CD4-positive, alpha-beta T cell treated with Interleukin-1 beta for 1 hour (primary cell): ENCODE results near the gene PDGFRB.
"Not testable (repeated sequence)": the region's sequence is repeated elsewhere in the genome, so short reads cannot be mapped to it uniquely, and the experiment has no call there.

Experiments used
- DNase-seq, 2 donors: peaks; one replicate each; pipeline ENCODE4 v3.0.0-alpha.2; 2020 to 2022

The PDGFRB gene

DNA sequence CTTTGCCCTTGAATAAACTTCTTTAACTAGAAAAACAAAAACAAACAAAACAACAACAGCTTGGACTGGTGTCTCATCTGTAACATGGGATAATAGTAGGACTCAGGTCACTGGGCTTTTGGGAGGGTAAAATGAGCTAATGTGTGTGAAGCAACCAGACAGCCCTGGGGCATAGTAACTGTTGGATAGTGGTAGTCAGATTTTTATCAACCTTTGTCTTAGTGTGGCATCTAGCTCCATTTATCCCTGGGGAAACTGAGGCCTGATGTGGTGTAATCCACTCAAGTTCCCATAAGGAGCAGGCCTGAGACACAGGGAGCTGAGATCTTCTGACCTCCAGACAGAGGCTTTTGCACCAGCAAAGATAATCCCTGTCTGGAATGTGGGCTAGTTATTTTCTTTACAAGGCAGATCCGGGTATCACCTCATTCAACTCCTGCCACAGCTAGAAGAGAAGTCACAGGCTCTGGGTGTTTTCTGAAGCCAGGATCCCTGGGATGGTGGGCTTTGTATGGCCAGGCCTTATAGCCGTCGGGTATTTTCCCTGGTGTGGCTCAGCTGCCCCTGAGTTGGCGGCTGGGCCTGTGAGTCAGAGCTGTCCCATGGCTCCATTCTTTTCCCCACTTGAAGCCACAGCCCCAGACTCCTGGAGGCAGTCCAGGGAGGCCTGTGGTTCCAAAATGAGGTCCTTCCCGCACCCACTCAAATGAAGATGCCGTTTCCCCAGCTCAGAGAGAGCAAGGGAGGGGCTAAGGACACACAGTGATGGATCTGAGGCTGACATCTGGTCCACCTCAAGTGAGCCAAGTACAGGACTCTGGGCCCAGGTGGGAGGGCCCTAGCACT, 43.2 kb downstream of the PDGFRB start:
- DNase-seq: no peak

DNA sequence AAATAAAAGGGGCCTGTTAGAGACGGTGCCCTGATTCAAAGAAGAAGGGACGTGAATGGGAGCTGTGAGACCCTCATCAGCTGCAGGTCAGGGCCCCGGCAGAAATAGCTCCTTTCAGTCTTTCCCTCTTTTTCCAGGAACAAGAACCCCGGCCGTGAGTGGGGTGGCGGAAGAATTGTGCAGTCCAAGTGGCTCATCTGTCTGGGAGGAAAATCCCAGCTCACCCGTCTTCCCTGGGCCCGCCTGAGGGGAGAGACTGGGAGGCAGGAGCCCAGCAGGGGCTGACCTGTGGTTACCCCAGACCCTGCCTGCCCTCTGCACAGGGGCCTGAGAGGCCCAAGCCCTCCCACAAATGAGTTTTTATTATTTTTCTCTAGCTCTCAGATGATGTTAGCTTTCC, 44.5 kb downstream of the PDGFRB start:
- DNase-seq: no peak

- no peak for DNase-seq
These were observed 45.7 kb downstream of the PDGFRB start for GRCh38 chr5:150109921-150110320.

DNA sequence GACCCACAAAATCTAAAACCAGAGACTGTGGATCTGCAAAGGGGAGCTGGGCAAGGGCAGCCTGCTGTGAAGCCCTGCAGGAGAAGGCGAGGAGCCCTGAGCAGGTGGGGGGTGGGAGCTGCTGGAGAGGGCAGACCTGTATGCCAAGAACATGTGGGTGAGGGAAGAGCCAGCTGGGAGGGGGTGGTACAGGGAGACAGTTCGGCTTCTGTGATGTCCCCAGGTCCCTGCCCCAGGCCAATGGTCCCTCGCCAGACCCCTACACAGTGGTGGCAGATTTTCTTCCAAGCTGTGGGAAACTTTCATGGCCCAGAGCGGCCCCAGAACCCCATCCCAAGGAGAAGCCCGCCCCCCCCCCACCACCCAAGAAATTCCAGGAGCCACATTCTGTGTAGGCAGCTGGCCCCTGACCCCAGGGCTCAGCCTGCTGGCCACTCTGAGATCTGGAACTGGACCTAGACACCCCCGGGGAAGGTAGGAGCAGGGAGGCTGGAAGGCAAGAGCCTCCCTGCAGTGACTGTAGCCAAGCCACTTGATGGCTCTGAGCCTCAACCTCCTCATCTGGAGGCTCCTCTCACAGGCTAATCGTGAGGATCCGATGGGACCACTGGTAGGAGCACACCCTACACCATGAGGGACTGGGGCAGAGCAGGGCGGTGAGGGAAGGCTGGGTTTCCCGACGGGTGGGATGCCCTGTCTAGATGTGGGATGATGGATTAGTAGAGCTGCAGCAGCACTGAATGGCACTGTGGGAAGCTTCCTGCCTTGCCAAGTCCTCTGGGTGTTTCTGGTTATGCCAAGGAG, 46.7 kb downstream of the PDGFRB start:
- no peak for DNase-seq

- DNase-seq: no peak
These were observed 47.7 kb downstream of the PDGFRB start for GRCh38 chr5:150107909-150108447.

DNA sequence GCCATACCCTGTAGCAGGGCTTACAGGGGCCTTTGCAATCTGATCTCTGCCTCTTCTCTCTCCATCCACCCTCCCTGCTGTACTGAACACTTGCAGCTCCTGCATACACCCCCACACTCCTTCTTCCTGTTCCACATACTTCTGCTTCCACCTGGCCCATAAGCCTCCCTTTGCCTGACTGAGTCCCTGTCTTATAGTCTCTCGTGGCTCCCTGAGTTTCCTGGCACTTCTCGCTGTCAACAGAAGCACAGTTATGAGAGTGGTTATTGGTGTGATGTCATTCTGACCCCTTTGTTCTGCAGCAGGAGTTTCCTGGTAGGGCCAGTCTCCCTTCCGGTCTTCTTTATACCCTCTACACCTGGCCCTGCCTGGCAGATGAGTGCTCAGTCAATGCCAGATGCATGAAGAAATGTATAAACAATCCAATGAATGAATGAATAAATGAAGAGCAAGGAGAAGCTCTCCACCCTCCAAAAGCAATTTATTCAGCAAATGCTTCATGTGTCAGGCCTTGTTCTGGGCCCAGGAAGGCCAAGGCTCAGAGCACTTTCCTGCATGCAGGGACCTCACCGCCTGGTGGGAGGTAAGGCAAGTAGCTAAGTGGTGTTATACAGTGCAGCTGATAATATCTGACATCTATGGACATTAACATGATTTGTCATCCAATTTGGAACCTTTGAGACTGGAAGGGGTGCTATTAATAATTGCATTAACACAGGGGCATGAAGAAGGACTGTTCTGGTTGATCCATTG, 48.8 kb downstream of the PDGFRB start:
- DNase-seq: no peak

GRCh38 chr5:150105928-150106615, 49.6 kb downstream of the PDGFRB start:
- no peak for DNase-seq

GRCh38 chr5:150104550-150104870, 51.1 kb downstream of the PDGFRB start:
- DNase-seq: no peak

GRCh38 chr5:150103678-150104549, 51.7 kb downstream of the PDGFRB start:
- no peak for DNase-seq

GRCh38 chr5:150101023-150101422, 54.6 kb downstream of the PDGFRB start:
- no peak for DNase-seq

DNA sequence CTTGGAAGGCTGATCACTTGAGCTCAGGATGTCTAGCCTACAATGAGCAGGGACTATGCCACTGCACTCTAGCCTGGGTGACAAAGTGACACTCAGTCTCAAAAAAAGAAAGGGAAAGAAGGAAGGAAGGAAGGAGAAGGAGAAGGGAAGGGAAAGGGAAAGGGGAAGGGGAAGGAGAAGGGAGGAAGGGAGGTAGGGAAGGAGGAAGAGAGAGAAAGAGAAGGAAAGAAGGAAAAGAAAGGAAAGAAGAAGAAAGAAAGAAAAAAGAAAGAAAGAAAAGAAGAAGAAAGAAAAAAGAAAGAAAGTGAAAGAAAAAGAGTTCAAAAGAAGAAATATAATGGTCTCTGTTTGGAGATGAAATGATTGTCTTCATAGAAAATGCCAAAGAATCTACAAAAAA, 58.5 kb downstream of the PDGFRB start:
- DNase-seq: no peak

DNA sequence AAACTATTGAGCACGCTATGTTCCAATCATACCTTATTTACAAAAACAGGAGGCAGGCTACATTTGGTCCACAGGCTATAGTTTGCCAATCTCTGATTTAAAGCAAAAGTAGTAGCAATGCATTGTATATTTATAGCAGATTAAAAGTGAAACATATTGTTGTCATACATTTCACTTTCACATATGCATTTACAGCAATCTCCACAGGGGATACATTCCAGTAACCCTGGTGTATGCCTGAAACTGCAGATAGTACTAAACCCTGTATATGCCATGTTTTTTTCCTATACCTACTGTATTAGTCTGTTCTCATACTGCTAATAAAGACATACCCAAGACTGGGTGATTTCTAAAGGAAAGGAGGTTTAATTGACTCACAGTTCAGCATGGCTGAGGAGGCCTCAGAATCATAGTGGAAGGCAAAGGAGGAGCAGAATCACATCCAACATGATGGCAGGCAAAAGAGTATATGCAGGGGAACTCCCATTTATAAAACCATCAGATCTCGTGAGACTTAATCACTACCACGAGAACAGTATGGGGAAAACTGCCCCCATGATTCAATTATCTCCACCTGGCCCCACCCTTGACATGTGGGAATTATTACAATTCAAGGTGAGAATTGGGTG, 63.4 kb downstream of the PDGFRB start:
- no peak for DNase-seq

GRCh38 chr5:150085950-150086715, 69.5 kb downstream of the PDGFRB start, which contains the start of gene CSF1R:
CSF1R (minus strand) TSS chr5:150086554; CDS start chr5:150086427, 127 bp downstream.
- no peak for DNase-seq

- DNase-seq: no peak
These were observed 70.3 kb downstream of the PDGFRB start for GRCh38 chr5:150085191-150085912.

- not testable (repeated sequence) for DNase-seq
These were observed 70.9 kb downstream of the PDGFRB start for GRCh38 chr5:150084754-150085153.

DNA sequence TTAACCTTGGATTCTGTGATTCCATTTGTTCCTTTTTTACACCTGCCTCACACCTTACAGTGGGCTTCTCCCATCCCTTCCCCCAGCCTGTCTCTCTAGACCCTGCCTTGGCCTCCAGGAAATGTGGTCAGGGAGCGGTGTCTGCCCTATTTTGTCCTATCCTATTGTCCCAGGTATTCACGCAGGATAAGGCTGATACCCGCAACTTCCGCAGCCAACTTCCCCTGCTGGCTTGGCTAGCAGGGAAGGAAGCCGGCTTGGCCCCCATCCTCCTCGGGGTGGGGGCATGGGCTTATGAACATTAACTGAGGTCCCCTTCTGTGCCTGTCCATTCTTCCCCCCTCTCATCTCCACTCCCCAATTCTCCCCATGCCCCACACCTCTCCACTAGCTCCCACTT, 72.8 kb downstream of the PDGFRB start:
- DNase-seq: no peak

DNA sequence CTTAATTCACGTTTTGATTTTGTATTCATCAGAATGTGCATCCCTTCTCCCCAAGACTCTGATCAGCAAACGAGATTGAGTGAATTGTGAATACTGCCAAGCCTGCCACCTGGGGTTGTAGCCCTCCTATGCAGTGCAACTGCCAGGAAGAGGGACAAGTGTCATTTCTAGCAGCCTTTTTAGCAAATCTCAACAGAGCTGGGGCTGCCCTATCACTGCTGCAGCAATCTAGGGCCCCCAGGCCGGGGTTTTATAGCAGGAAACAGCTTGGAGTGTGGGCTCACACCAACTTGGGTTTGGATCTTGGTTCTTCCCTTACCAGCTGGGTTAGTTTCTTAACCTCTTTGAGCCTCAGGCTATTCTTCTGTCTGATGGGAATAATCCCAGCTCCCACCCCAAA, 73.3 kb downstream of the PDGFRB start:
- no peak for DNase-seq

DNA sequence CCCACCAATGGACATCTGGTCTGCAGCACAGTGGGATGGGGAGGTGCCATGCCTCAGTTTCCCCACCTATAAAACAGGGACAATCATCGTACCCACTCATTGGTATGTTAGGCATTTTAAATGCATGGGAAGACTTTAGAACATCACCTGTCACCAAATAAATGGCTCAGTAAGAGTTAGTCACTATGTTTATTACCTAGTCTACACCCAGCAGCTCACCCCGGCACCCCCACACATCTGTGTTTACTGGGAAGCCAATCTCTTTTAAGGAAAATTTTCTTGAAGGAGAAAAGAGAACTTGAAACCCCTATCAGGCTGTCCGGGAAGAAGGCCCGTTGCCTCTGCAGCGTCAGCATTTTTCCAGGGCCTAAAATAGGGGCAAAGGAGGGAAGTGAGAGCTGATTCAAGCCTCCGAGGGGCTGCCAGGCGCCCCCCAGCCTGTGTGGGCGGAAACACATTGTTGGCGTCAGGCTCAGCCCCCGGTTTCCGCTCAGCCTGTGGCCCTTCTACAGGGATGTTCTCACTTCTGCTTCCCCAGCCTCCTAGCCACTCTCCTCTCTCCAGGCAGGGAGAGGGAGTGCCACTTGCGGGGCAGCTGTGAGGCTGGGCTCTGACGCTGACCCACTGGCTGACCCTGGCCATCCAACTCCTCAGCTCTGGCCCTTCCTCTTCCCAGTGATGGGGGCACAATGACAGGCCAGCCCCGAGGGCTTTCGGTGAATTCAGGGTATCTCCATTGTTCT, 73.9 kb downstream of the PDGFRB start:
- DNase-seq: peak; percentile 2 to 53
